H1 (cell line): ENCODE results near the gene ENPP6. TPM values are rescaled to one million over a fixed set of nuclear protein-coding genes. Genes with fewer than 3 reads are reported as not detected.

ENCODE experiments used
- CTCF ChIA-PET: fragments of 300-600 bp; sonication (Branson Sonifier 250); formaldehyde crosslinking; loops from one replicate; lab custom pipeline; 2021; ENCODE audit not compliant: partially characterized antibody; lab: Charles Lee
- POLR2A ChIA-PET: fragments of 300-600 bp; sonication (Branson Sonifier 250); formaldehyde crosslinking; loops from one replicate; lab custom pipeline; 2021; ENCODE audit warnings: inconsistent platforms; ENCODE audit not compliant: partially characterized antibody; lab: Charles Lee
- DNase-seq, 2 experiments: peaks; one replicate each; pipeline versions ENCODE4 v3.0.0 to v3.0.0-alpha.2; 2010 to 2022; ENCODE audit warnings: low spot score in 2 of 2, low read depth in 1 of 2, mixed read lengths in 1 of 2
- FAIRE-seq: peaks from 2 replicates; lab custom pipeline; 2011; peaks lifted over from hg19 to GRCh38; lab: Jason Lieb, UNC
- H2AFZ ChIP-seq: 2 replicates; pipeline ENCODE4 v1.8.1; 2012; ENCODE audit warnings: low read length, inconsistent platforms
- H2AK5ac ChIP-seq: 2 replicates; pipeline ENCODE4 v1.6.1; 2013; ENCODE audit warnings: low read depth, low read length
- H2BK120ac ChIP-seq: replicated peaks from 2 replicates; pipeline ENCODE3; 2013; ENCODE audit warnings: low read depth, low read length, inconsistent platforms
- H2BK12ac ChIP-seq: 2 replicates; pipeline ENCODE4 v1.6.1; 2013; ENCODE audit warnings: low read depth, low read length
- H2BK15ac ChIP-seq: 2 replicates; pipeline ENCODE4 v1.6.1; 2013; ENCODE audit warnings: low read length
- H2BK20ac ChIP-seq: 2 replicates; pipeline ENCODE4 v1.6.1; 2013; ENCODE audit warnings: low read length
- H2BK5ac ChIP-seq: 2 replicates; pipeline ENCODE4 v1.6.1; 2013; ENCODE audit warnings: low read depth, low read length
- H3K14ac ChIP-seq: 2 replicates; pipeline ENCODE4 v1.6.1; 2013; ENCODE audit warnings: inconsistent platforms; ENCODE audit not compliant: insufficient read length
- H3K18ac ChIP-seq: 2 replicates; pipeline ENCODE4 v1.6.1; 2013; ENCODE audit warnings: low read length; ENCODE audit errors: extremely low read depth
- H3K23ac ChIP-seq: 2 replicates; pipeline ENCODE4 v1.6.1; 2013; ENCODE audit warnings: inconsistent platforms; ENCODE audit not compliant: insufficient read length
- H3K23me2 ChIP-seq: 2 replicates; pipeline ENCODE4 v1.6.1; 2013; ENCODE audit warnings: low read depth, low read length
- H3K27ac ChIP-seq: 2 replicates; pipeline ENCODE4 v1.6.1; 2011; ENCODE audit warnings: low read depth, low read length, inconsistent platforms
- H3K27me3 ChIP-seq, 4 experiments: replicated peaks in 1 of 4; 1 replicate in 1 of 4; 2 replicates in 3 of 4; pipeline versions ENCODE4 v1.6.1 to v1.8.1; 2011 to 2013; ENCODE audit warnings: low read length in 3 of 4, mild to moderate bottlenecking in 3 of 4, inconsistent platforms in 2 of 4, mixed read lengths in 2 of 4, moderate library complexity in 1 of 4; ENCODE audit not compliant: control insufficient read depth in 3 of 4, insufficient read depth in 3 of 4; ENCODE audit errors: extremely low read depth in 1 of 4
- H3K36me3 ChIP-seq, 4 experiments: 2 replicates each; pipeline versions ENCODE4 v1.6.1 to v1.8.1; 2011 to 2013; ENCODE audit warnings: mild to moderate bottlenecking in 4 of 4, low read length in 3 of 4, moderate library complexity in 2 of 4, control low read depth in 1 of 4, inconsistent platforms in 1 of 4; ENCODE audit not compliant: insufficient read depth in 4 of 4, control insufficient read depth in 2 of 4
- H3K4ac ChIP-seq: replicated peaks from 2 replicates; pipeline ENCODE3; 2013; ENCODE audit warnings: low read length, low read depth, mixed read lengths, inconsistent platforms; ENCODE audit not compliant: insufficient read length
- H3K4me1 ChIP-seq, 4 experiments: replicated peaks in 1 of 4; 1 replicate in 1 of 4; 2 replicates in 3 of 4; pipeline versions ENCODE4 v1.6.1 to v1.8.1; 2011 to 2013; ENCODE audit warnings: low read length in 3 of 4, inconsistent platforms in 2 of 4, mixed read lengths in 1 of 4; ENCODE audit not compliant: insufficient read depth in 4 of 4, control insufficient read depth in 3 of 4
- H3K4me2 ChIP-seq, 2 experiments: 2 replicates each; pipeline versions ENCODE4 v1.6.1 to v1.8.1; 2011 to 2013; ENCODE audit warnings: low read depth in 2 of 2, low read length in 2 of 2, control low read depth in 1 of 2, inconsistent platforms in 1 of 2, mild to moderate bottlenecking in 1 of 2; ENCODE audit not compliant: insufficient read depth in 1 of 2
- H3K4me3 ChIP-seq, 4 experiments: fragments of 200-600, 300-600 bp in 1 of 4; sonication (generic), shearing (Covaris generic), sonication (Bioruptor Twin) in 1 of 4; 2 replicates each; pipeline versions ENCODE4 v1.5.1 to v1.8.1; 2011 to 2016; ENCODE audit warnings: low read length in 4 of 4, low read depth in 3 of 4, control low read depth in 2 of 4, inconsistent platforms in 2 of 4, mild to moderate bottlenecking in 2 of 4, mixed read lengths in 1 of 4, moderate library complexity in 1 of 4; ENCODE audit not compliant: insufficient read depth in 2 of 4; ENCODE audit errors: extremely low read depth in 1 of 4
- H3K56ac ChIP-seq: replicated peaks from 2 replicates; pipeline ENCODE3; 2013; ENCODE audit warnings: low read depth, mild to moderate bottlenecking, mixed read lengths, low read length, inconsistent platforms; ENCODE audit not compliant: insufficient read length
- H3K79me1 ChIP-seq: 2 replicates; pipeline ENCODE4 v1.6.1; 2013; ENCODE audit warnings: low read depth, low read length, control low read depth
- H3K79me2 ChIP-seq, 2 experiments: 2 replicates each; pipeline versions ENCODE4 v1.6.1 to v1.8.1; 2012 to 2013; ENCODE audit warnings: low read length in 2 of 2, mild to moderate bottlenecking in 2 of 2, inconsistent platforms in 1 of 2; ENCODE audit not compliant: insufficient read depth in 2 of 2, control insufficient read depth in 1 of 2
- H3K9ac ChIP-seq, 4 experiments: replicated peaks in 1 of 4; 1 replicate in 1 of 4; 2 replicates in 3 of 4; pipeline versions ENCODE4 v1.6.1 to v1.8.1; 2011 to 2013; ENCODE audit warnings: low read depth in 3 of 4, low read length in 3 of 4, control low read depth in 2 of 4, mild to moderate bottlenecking in 2 of 4, moderate library complexity in 2 of 4, inconsistent platforms in 1 of 4; ENCODE audit errors: extremely low read depth in 1 of 4
- H3K9me3 ChIP-seq, 2 experiments: 2 replicates each; pipeline versions ENCODE4 v1.6.1 to v1.8.1; 2012 to 2013; ENCODE audit warnings: mild to moderate bottlenecking in 2 of 2, moderate library complexity in 2 of 2, control low read depth in 1 of 2, inconsistent platforms in 1 of 2, low read depth in 1 of 2, low read length in 1 of 2, mixed read lengths in 1 of 2; ENCODE audit not compliant: insufficient read depth in 2 of 2
- H4K20me1 ChIP-seq, 2 experiments: replicated peaks in 1 of 2; 2 replicates each; pipeline versions ENCODE3 to v1.8.1; 2011 to 2013; ENCODE audit warnings: inconsistent platforms in 2 of 2, low read length in 2 of 2, mild to moderate bottlenecking in 1 of 2; ENCODE audit not compliant: insufficient read depth in 2 of 2, control insufficient read depth in 1 of 2
- H4K5ac ChIP-seq: 2 replicates; pipeline ENCODE4 v1.6.1; 2013; ENCODE audit warnings: low read length, low read depth, mixed read lengths, inconsistent platforms; ENCODE audit not compliant: insufficient read length
- H4K8ac ChIP-seq: 2 replicates; pipeline ENCODE4 v1.8.0; 2013; ENCODE audit warnings: mild to moderate bottlenecking, moderate library complexity, low read length, inconsistent platforms; ENCODE audit not compliant: insufficient read depth; ENCODE audit errors: extremely low read depth
- H4K91ac ChIP-seq: replicated peaks from 2 replicates; pipeline ENCODE3; 2013; ENCODE audit warnings: low read length, mixed read lengths, inconsistent platforms; ENCODE audit not compliant: insufficient read length
- CBX8 ChIP-seq: fragments of 300-800, 300-1000 bp; sonication (generic); IDR thresholded peaks from 2 replicates; pipeline ENCODE4 v1.7.1; 2016; ENCODE audit warnings: low read depth, low read length, borderline replicate concordance
- CHD1 ChIP-seq: IDR thresholded peaks from 2 replicates; pipeline ENCODE4 v1.6.1; 2012; ENCODE audit warnings: low read depth, low read length, improper control_type of control experiment
- KDM1A ChIP-seq: fragments of 200-600, 300-600 bp; sonication (generic); IDR thresholded peaks from 2 replicates; pipeline ENCODE4 v1.7.1; 2016; ENCODE audit warnings: mild to moderate bottlenecking, low read length, borderline replicate concordance
- POLR2AphosphoS5 ChIP-seq: IDR thresholded peaks from 2 replicates; pipeline ENCODE4 v1.6.1; 2011; ENCODE audit warnings: low read depth, low read length
- POU5F1 ChIP-seq: IDR thresholded peaks from 2 replicates; pipeline ENCODE4 v1.6.1; 2011; ENCODE audit warnings: low read depth, mild to moderate bottlenecking, low read length, moderate library complexity
- RAD21 ChIP-seq, 2 experiments: IDR thresholded peaks in 1 of 2; conservative IDR thresholded peaks in 1 of 2; 2 replicates each; pipeline ENCODE4 v1.6.1; 2011; ENCODE audit warnings: low read depth in 2 of 2, low read length in 2 of 2, improper control_type of control experiment in 1 of 2, inconsistent platforms in 1 of 2, mild to moderate bottlenecking in 1 of 2, moderate library complexity in 1 of 2
- SAP30 ChIP-seq: fragments of 300-600 bp; sonication (generic); IDR thresholded peaks from 2 replicates; pipeline ENCODE4 v1.7.1; 2012; ENCODE audit warnings: low read length, moderate library complexity, mild to moderate bottlenecking, inconsistent platforms; ENCODE audit not compliant: insufficient read depth, insufficient replicate concordance
- SIRT6 ChIP-seq: IDR thresholded peaks from one replicate; pipeline ENCODE4 v1.7.1; 2012; ENCODE audit warnings: low read length, inconsistent platforms
- SIX5 ChIP-seq: IDR thresholded peaks from 2 replicates; pipeline ENCODE4 v1.6.1; 2011; ENCODE audit warnings: mild to moderate bottlenecking, low read depth, low read length
- SP1 ChIP-seq: IDR thresholded peaks from 2 replicates; pipeline ENCODE4 v1.6.1; 2011; ENCODE audit warnings: low read depth, low read length
- SP4 ChIP-seq: IDR thresholded peaks from 2 replicates; pipeline ENCODE4 v1.6.1; 2012; ENCODE audit warnings: low read length, inconsistent platforms
- YY1 ChIP-seq: IDR thresholded peaks from 2 replicates; pipeline ENCODE4 v1.6.1; 2011; ENCODE audit warnings: low read depth, mild to moderate bottlenecking, low read length
- WGBS, 2 experiments: shearing (Covaris generic) in 1 of 2; methylation state at CpG; one replicate each; pipeline versions ENCODE4 v1.1.6 to v1.1.7; 2013 to 2015; ENCODE audit warnings: low lambda C conversion rate in 2 of 2, mixed read lengths in 2 of 2, inconsistent platforms in 1 of 2, low coverage in 1 of 2, missing lambda C conversion rate in 1 of 2; ENCODE audit not compliant: insufficient replicate concordance in 2 of 2, insufficient coverage in 1 of 2, insufficient read length in 1 of 2; ENCODE audit errors: extremely low coverage in 1 of 2, missing lambda C conversion rate in 1 of 2; 5-methylcytosine and 5-hydroxymethylcytosine counted together
- polyA plus RNA-seq, 7 experiments: library from polyadenylated mRNA; depleted of rRNA in 3 of 7; stranded (reverse) in 5 of 7; unstranded in 2 of 7; fragments of >200 nt in 5 of 7; fragments of 200-250 nt in 2 of 7; gene quantifications; 1 replicate in 5 of 7; 2 replicates in 1 of 7; 4 replicates in 1 of 7; pipeline versions ENCODE4 v1.2.1 to v1.2.3, GENCODE V29; 2011 to 2013; ENCODE audit warnings: missing spikeins in 2 of 7, mixed read lengths in 2 of 7
- total RNA-seq: library from RNA; stranded (reverse); fragmentation: NEBNext Ultra II Directional; extraction: Animal tissue kit (Norgen Biotek cat#: 25700); gene quantifications from 2 replicates; pipeline ENCODE4 v1.2.1, GENCODE V29; 2021
- TF ChIP-seq, protein P1 (sequence below): IDR thresholded peaks from 2 replicates; pipeline ENCODE4 v1.6.1; 2011; ENCODE audit warnings: low read length, improper control_type of control experiment

ENPP6 gene
- total and polyA plus RNA-seq, 2 of the 8 experiments (the other 6 are each of a cell fraction or from before 2014, with no cell fraction given): 0.11 to 0.20 TPM

DNA sequence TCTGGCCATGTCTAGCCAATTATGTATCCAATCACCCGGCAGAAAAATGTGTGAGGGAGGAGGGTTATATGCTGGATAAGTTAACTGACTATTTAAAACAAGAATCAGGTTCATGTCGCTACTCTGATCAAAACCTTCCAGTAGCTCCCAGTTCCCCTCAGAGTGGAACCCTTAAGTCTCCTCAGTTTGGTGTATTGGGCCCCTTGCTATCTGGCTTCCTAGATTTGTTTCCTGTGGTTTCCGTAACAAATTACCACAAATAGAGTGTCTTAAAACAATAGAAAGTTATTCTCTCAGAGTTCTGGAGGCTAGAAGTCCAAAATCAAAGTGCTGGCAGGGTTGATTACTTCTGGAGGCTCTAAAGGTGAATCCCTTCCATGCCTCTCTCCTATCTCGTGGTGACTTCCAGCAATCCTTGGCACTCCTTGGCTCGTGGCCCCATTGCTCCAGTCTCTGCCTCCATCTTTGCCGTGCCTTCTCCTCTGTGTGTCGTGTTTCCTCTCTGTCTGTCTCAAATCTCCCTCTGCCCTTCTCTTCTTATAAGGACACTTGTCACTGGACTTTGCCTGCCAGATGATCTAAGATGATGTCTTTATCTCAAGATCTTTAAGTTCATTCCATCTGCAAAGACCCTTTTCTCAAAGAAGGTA, 10.5 kb upstream of the ENPP6 start:
- no peak overlapping the region for H2BK120ac ChIP-seq
- no peaks in the 10 kb centered on the region for H4K20me1 ChIP-seq
- H3K4ac ChIP-seq: no peak overlapping the region
- H4K5ac ChIP-seq: no peak overlapping the region
- no peak overlapping the region for H3K18ac ChIP-seq
- no peak overlapping the region for H2BK20ac ChIP-seq
- no peak overlapping the region for H2BK15ac ChIP-seq
- H4K8ac ChIP-seq: no peak overlapping the region
- POLR2A ChIA-PET: no interaction called here
- no peak overlapping the region for H2BK5ac ChIP-seq
- no peak overlapping the region for H3K27ac ChIP-seq
- no peaks in the 10 kb centered on the region; a peak in 1 of 7 replicates for H3K27me3 ChIP-seq
- H2BK12ac ChIP-seq: no peak overlapping the region
- no peak overlapping the region for H2AFZ ChIP-seq
- no peak overlapping the region for H3K4me3 ChIP-seq
- H3K79me2 ChIP-seq: no peaks in the 10 kb centered on the region
- H4K91ac ChIP-seq: no peak overlapping the region
- H3K9me3 ChIP-seq: no peaks in the 10 kb centered on the region
- CTCF ChIA-PET: no interaction called here
- H3K14ac ChIP-seq: no peak overlapping the region
- H3K56ac ChIP-seq: no peak overlapping the region
- FAIRE-seq (no peak), DNase-seq (no peak)
- H3K23ac ChIP-seq: no peak overlapping the region
- H3K9ac ChIP-seq: no peak overlapping the region
- H3K23me2 ChIP-seq: no peaks in the 10 kb centered on the region; the same call in 1 of the 2 replicates
- H2AK5ac ChIP-seq: no peak overlapping the region
- no peak overlapping the region for H3K4me2 ChIP-seq
- 93% methylated on average over 7 of the region's 7 CpGs; no CpG with 5 or more reads in 1 of the 2 experiments for WGBS, 2 experiments
- TF ChIP-seq RAD21 (IDR thresholded peaks at IDR 0.05 in 1 of 2, conservative IDR thresholded peaks at IDR 0.05 in 1 of 2; ENCODE audit: low read depth in 2 of 2, low read length in 2 of 2) (no peak), SP1 (no peak), POLR2AphosphoS5 (no peak), SIRT6 (no peak), POU5F1 (no peak), SAP30 (no peak), SP4 (no peak), SIX5 (no peak), YY1 (no peak), KDM1A (no peak), CHD1 (no peak), CBX8 (no peak)
- TF ChIP-seq, protein P1, sequence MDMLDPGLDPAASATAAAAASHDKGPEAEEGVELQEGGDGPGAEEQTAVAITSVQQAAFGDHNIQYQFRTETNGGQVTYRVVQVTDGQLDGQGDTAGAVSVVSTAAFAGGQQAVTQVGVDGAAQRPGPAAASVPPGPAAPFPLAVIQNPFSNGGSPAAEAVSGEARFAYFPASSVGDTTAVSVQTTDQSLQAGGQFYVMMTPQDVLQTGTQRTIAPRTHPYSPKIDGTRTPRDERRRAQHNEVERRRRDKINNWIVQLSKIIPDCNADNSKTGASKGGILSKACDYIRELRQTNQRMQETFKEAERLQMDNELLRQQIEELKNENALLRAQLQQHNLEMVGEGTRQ: no peak
- no peaks in the 10 kb centered on the region for H3K4me1 ChIP-seq
- no peaks in the 10 kb centered on the region for H3K36me3 ChIP-seq
- no peaks in the 10 kb centered on the region for H3K79me1 ChIP-seq
